IPS DF 6.9 (cell line): ENCODE measurements around the gene DLK2.
"Not testable (repeated sequence)": the region's sequence is repeated elsewhere in the genome, so short reads cannot be mapped to it uniquely, and the experiment has no call there.

Experiments used
- DNase-seq: peaks from one replicate; pipeline ENCODE4 v3.0.0-alpha.2; 2013; ENCODE audit warnings: low read depth, low spot score
- H3K27ac ChIP-seq: one replicate; pipeline ENCODE4 v1.5.1; 2013; ENCODE audit warnings: low read length, control low read depth
- H3K27me3 ChIP-seq: 2 replicates; pipeline ENCODE4 v1.6.1; 2013; ENCODE audit warnings: mild to moderate bottlenecking, low read length; ENCODE audit not compliant: control insufficient read depth, insufficient read depth
- H3K36me3 ChIP-seq: 2 replicates; pipeline ENCODE4 v1.6.1; 2013; ENCODE audit warnings: low read length; ENCODE audit not compliant: control insufficient read depth, insufficient read depth
- H3K4me1 ChIP-seq: 2 replicates; pipeline ENCODE4 v1.6.1; 2013; ENCODE audit warnings: low read length; ENCODE audit not compliant: control insufficient read depth, insufficient read depth
- H3K4me3 ChIP-seq: 2 replicates; pipeline ENCODE4 v1.5.1; 2013; ENCODE audit warnings: mild to moderate bottlenecking, low read length
- H3K9me3 ChIP-seq: 2 replicates; pipeline ENCODE4 v1.6.1; 2013; ENCODE audit warnings: low read length, inconsistent platforms; ENCODE audit not compliant: control insufficient read depth, insufficient read depth
- WGBS: extraction: QIAGEN DNeasy Blood & Tissue Kit; methylation state at CpG from one replicate; pipeline ENCODE4 v1.1.7; 2013; ENCODE audit warnings: mixed read lengths, missing lambda C conversion rate; ENCODE audit not compliant: insufficient read length, insufficient coverage; 5-methylcytosine and 5-hydroxymethylcytosine counted together

Gene DLK2

DNA sequence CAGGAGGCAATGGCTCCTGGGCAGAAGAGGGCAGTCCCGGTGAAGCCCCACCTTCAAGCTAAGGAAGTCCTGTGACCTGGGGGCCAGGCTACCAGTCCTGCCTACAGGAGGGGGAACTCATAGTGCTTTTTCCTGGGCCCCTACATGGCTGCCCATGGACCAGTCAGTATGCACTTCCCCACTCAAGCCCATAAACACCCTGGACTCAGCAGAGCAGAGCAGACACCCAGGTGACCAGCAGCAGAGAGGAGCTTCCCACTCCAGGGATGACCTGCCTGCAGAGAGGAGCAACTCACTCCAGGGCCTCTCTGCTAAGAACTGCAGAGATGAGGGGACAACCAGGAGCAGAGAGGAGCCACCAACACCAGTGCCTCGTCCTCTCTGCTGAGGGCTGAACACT is 42.3 kb downstream of the DLK2 start:
- Histone ChIP-seq H3K27ac (no peak overlapping the region), H3K4me1 (no peaks in the 10 kb centered on the region), H3K4me3 (no peak overlapping the region), H3K27me3 (no peaks in the 10 kb centered on the region), H3K36me3 (no peaks in the 10 kb centered on the region), H3K9me3 (no peaks in the 10 kb centered on the region)
- no CpG with 5 or more reads among the region's 2 CpGs for WGBS
- no peak for DNase-seq

DNA sequence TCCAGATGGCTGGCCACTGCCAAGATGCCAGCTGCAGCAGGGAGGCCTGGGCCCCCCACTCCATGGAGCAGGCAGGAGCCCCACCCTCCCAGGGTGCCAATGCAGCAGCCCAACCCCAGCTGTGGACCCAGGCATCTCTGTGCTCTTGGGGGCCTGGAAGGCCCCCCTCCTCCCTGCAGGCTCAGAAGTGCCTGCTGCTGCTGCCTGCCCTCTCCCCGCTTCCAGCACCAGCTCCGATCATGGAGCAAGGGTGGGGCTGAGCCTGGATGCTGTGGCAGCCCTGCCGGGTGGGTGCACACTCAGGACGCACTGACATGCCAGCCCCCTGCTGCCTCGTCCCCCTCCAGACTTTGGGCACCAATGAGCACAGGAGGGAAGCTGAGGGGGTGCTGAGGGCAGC is 42.8 kb downstream of the DLK2 start:
- no peaks in the 10 kb centered on the region for H3K9me3 ChIP-seq
- no peak overlapping the region for H3K27ac ChIP-seq

DNA sequence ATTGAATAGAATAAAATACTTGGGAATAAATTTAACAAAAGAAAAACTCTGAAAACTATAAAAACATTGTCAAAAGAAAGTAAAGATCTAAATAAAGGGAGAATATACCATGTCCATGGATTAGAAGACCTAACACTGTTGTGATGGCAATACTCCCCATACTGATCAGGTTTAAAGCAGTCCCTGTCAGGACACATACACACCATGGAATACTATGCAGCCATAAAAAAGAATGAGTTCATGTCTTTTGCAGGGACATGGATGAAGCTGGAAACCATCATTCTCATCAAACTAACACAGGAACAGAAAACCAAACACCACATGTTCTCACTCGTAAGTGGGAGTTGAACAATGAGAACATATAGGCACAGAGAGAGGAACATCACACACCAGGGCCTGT is 44.6 kb downstream of the DLK2 start:
- not testable (repeated sequence) for DNase-seq, H3K27ac ChIP-seq, H3K4me3 ChIP-seq, H3K4me1 ChIP-seq, H3K36me3 ChIP-seq, H3K27me3 ChIP-seq, H3K9me3 ChIP-seq
- no CpG with 5 or more reads among the region's 1 CpG for WGBS

More for the DNA sequence above, 42.8 kb downstream of the DLK2 start:
- DNase-seq = no peak
- Histone ChIP-seq H3K36me3 (no peaks in the 10 kb centered on the region), H3K27me3 (no peaks in the 10 kb centered on the region), H3K4me1 (no peaks in the 10 kb centered on the region), H3K4me3 (no peak overlapping the region)
- no CpG with 5 or more reads among the region's 5 CpGs for WGBS

DNA sequence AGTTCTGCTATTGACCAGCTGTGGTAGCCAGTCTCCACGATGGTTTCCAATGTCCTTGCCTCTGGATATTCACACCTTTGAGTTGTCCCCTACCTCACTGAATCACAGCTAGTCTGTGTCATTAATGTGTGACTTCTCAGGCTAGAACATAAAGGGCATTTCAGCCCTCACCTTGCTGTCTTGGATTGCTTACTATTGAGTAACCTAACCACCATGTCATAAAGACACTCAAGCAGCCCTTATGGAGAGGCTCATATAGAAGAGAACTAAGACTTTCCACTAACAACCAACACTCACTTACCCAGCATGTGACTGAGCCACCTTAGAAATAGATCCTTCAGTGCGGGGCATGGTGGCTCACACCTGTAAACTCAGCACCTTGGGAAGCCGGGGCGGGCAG is 47.1 kb downstream of the DLK2 start:
- no peak overlapping the region for H3K4me3 ChIP-seq
- no peaks in the 10 kb centered on the region for H3K4me1 ChIP-seq
- DNase-seq = no peak
- no peaks in the 10 kb centered on the region for H3K36me3 ChIP-seq
- H3K9me3 ChIP-seq = no peaks in the 10 kb centered on the region
- H3K27me3 ChIP-seq = no peaks in the 10 kb centered on the region
- no CpG with 5 or more reads among the region's 4 CpGs for WGBS
- no peak overlapping the region for H3K27ac ChIP-seq

DNA sequence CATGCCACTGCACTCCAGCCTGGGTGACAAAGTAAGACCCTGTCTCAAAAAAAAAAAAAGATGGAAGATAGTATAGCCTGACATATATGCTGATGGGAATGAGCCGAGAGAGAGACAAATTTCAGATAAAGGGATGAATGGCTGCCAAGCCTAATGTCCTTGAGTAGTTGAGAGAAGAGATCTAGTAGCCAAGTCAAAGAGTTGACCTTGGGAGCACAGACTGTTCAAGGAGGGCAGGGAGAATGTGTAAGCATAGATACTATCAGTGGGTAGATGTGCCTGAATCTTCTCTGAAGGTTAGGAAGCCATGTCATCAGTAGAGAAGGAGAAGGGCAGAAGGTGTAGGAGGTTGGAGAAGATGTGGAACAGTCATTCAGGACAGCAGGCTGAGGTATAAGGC is 48.1 kb downstream of the DLK2 start:
- no peaks in the 10 kb centered on the region for H3K9me3 ChIP-seq
- H3K4me1 ChIP-seq = no peaks in the 10 kb centered on the region
- H3K4me3 ChIP-seq = no peak overlapping the region
- no peaks in the 10 kb centered on the region for H3K27me3 ChIP-seq
- no peak overlapping the region for H3K27ac ChIP-seq
- no CpG with 5 or more reads among the region's 1 CpG for whole genome bisulfite sequencing
- no peaks in the 10 kb centered on the region for H3K36me3 ChIP-seq
- DNase-seq = no peak

DNA sequence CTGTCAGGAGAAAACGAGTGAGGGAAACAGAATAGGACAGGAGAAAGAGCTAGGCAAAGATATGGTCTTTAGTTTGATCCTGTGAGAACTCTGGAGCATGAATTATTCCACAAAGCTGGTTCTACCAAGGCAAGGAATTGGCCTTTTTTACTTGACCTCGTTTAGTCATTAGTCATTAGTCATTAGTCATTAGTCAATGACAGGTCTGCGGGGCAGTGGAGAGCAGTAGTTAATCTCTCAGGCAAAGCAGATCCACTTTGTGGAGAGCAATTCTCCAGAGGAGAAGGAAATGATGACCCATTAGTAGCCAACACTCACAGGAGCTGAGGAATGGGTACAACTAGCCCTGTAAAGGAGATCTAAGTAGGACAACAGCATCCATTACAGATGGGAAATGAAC is 50.0 kb downstream of the DLK2 start:
- Histone ChIP-seq H3K4me3 (no peak overlapping the region), H3K27ac (no peak overlapping the region), H3K36me3 (no peaks in the 10 kb centered on the region), H3K4me1 (peaks cover 2% of the 10 kb centered on the region; the same call in 1 of the 2 replicates), H3K9me3 (no peaks in the 10 kb centered on the region), H3K27me3 (no peaks in the 10 kb centered on the region)
- no CpG with 5 or more reads among the region's 3 CpGs for WGBS
- no peak for DNase-seq

DNA sequence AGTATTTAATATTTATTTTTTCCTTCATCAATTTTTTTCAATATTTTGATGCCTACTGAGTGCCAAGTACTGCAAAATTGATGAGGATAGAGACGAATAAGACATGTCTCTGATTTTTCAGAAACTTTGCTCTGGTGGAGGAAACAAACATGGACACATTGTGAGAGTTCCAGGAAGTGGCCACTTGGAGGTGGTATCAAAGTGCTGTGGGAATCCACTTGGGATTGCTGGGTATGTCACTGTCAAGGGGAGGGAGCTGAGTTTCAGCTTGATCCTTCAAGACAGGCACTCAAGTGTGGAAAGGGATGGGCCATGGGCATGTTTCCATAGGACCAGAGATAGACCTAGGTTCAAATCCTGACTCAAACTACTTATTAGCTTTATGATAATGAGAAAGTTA is 52.5 kb downstream of the DLK2 start:
- H3K4me1 ChIP-seq = peaks cover 2% of the 10 kb centered on the region; the same call in 1 of the 2 replicates
- no CpG with 5 or more reads among the region's 1 CpG for WGBS
- no peak overlapping the region for H3K4me3 ChIP-seq
- H3K36me3 ChIP-seq = no peaks in the 10 kb centered on the region
- no peaks in the 10 kb centered on the region for H3K9me3 ChIP-seq
- no peak overlapping the region for H3K27ac ChIP-seq
- no peak for DNase-seq
- H3K27me3 ChIP-seq = no peaks in the 10 kb centered on the region

DNA sequence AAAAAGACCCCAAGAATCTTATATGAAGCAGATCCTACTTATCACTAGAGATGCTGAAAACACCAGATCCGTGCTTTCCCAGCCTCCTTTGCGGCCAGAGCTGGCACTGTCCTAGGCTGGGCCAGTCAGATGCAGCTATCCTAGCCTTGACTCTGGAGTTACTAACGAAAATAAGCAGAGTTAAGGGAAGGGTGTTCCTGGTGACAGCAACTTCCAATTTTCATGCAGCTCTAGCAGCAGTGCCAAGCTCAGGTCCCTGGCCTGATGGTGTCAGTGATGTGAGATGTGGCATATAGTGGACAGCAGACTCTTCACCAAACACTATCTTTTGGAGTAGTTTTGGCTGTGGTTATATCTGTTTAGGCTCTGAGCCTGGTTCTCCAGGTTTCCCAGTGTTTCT is 53.6 kb downstream of the DLK2 start:
- WGBS = no CpG with 5 or more reads among the region's 3 CpGs
- H3K27me3 ChIP-seq = no peaks in the 10 kb centered on the region
- no peak for DNase-seq
- H3K27ac ChIP-seq = no peak overlapping the region
- peaks cover 2% of the 10 kb centered on the region; the same call in 1 of the 2 replicates for H3K4me1 ChIP-seq
- no peak overlapping the region for H3K4me3 ChIP-seq
- H3K9me3 ChIP-seq = no peaks in the 10 kb centered on the region
- no peaks in the 10 kb centered on the region for H3K36me3 ChIP-seq
